Measurements from ENCODE around the gene DSTYK.
"Not testable (repeated sequence)": the region's sequence is repeated elsewhere in the genome, so short reads cannot be mapped to it uniquely, and the experiment has no call there.

Gene DSTYK

DNA sequence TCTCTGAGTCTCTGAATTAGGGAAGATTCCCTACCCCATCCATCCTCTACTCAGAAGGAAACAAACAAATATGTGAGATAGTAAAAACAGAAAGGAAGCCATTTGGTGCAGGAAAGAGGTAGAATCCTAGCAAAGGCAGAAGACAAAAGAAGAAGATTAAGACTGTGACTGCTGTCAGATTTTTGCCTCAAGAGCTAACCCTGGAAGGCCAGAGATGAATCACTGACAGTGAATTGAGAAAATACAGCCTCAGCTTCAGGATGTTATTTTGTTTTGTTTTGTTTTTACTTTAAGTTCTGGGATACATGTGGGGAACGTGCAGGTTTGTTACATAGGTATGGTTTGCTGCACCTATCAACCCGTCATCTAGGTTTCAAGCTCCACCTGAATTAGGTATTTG, 31.7 kb downstream of the DSTYK start:
- DNase-seq (ENCODE audit: low read depth in 2 of 3, low spot score in 2 of 3) = no peak

DNA sequence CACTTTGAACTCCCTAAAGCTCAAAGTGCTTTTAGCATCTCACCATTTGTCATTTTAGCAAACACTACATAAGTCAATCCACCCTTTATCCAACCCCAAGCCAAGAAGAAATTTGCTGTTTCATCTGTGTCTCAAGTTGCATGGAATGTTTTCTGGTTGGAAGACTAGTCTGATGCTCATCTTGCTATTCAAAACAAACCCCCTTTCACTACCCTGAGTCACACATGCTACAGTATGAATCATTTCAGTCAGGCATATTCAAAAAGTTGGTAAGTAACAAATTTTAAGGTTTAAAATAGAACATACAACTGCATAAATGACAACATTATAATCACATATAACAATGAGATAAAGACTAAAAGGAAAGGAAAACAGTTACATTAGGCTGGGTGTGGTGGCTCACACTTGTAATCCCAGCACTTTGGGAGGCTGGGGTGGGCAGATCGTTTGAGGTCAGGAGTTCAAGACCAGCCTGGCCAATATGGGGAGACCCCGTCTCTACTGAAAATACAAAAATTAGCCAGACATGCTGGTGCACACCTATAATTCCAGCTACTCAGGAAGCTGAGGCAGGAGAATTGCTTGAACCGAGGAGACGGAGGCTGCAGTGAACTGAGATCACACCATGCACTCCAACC, 38.7 kb downstream of the DSTYK start:
- no peak for DNase-seq (ENCODE audit: low read depth in 2 of 3, low spot score in 2 of 3)

DNA sequence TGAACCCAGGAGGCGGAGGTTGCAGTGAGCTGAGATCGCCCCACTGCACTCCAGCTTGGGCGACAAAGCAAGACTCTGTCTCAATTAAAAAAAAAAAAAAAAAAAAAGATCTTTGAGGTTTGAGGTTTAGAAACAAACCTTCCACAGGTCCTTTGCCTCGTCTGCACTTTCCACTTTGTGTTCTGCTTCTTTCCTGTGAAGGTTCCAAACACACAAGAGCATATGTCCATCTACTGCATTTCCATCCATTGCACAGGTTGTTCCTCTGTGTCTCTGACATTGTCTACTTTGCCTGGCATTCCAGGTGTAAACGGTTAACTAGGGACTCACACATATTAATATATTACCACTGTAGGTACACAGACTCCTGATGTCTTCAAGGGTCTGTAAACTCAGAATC, 40.1 kb downstream of the DSTYK start:
- no peak for DNase-seq (ENCODE audit: low read depth in 2 of 3, low spot score in 2 of 3)

DNA sequence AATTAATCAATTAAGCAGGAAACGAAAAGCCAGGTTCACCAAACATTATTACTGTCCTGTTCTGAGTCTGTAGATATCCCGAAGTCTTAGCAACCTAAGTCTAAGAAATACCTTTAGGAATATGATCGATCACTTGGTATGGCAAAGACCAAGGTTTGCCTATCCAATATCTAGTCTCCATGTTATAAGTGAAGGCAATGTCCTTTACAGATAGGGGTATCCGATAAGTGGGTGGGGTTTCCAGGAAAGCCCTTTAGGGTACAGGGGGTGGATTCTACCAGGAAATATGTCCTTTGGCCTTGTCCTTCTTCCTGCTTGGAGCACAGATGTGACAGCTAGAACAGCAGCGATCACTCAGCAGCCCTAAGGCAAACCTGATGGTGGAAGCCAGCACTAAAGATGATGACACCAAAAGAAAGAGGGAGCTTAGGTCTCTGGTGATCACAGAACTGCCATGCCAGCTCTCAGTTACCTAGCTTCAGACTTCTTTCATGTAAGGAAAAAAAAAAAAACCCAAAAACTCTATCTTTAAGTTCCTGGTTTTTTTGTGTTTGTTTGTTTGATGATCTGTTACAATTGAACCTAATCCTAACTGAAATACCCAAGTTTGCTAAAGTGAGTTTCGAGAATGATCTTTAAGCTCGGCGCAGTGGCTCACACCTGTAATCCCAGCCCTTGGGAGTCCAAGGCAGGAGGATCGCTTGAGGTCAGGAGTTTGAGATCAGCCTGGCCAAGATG, 40.8 kb downstream of the DSTYK start:
- no peak for DNase-seq (ENCODE audit: low read depth in 2 of 3, low spot score in 2 of 3)

DNA sequence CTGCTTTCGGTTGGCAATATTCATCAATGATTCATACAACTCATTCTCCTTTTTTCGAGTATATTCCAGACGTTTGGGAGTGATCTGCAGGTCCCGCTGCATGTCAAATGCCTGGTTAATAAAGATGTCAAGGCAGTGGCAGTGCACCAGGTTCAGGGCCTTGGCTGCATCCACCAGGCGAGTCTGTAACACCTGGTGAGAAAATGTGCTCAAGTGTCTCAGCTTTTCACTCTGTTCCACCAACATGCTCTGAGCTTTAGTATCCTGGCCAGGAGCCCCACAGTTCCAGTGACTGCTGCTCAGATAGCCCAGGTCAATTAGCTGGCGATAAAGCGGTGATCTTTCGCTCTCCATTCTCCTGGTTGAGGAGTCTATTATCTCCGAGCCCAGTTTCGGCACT, 42.3 kb downstream of the DSTYK start:
- no peak for DNase-seq (ENCODE audit: low read depth in 2 of 3, low spot score in 2 of 3)

DNA sequence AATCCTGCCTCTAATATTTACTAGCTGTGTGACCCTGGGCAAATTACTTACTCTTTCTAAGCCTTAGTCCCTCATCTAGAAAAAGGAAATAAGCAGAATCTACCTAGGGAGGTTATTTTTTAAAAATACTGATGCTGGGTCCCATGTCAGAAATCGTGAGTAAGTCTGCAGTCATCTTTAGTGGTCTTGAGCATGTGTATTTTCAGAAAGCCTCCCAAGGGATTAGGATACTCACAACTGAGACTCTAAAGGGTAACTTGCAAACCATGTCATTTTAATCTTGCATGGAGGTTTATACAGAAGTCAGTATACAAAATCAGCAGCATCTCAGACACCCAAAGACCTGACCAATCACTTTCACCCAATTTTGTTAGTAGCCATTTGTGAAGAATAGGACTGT, 43.2 kb downstream of the DSTYK start:
- no peak for DNase-seq (ENCODE audit: low read depth in 2 of 3, low spot score in 2 of 3)

DNA sequence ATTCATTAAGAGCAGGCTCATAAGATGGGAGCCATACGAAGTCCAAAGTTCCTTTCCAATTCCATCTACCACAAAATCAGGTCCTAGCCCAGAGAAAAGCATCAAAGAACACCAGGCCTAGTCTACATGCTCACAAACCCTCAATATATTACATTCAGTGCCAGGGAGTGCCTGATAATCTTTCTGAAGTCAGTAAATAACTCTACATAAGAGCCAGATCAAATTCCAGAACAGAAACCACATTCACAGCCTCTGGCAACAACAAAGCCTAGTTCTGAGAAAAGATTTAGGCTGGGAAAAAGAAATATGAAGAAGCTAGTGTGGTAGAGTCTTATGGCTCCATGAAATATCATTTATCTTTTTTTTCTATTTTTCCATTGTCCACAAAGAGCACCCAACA, 49.2 kb downstream of the DSTYK start:
- no peak for DNase-seq (ENCODE audit: low read depth in 2 of 3, low spot score in 2 of 3)

DNA sequence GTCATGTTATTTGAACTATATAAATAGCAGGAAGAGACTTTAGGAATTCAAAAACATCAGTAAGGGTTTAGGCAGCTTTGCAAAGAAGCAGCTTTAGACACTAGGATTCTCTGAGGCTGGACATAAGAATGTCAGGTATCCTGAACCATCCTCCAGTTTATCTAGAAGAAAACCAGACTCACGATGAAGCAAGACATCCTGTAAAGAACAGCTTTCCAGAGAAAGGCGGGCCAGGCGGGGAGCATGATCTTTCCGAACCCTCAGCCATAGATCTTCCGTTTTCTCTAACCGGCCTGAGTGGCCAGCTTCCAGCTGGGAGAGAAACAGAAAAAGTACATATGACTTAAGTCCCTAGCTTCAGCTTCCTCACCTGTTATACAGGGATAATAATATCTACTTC, 50.4 kb downstream of the DSTYK start:
- no peak for DNase-seq (ENCODE audit: low read depth in 2 of 3, low spot score in 2 of 3)

DNA sequence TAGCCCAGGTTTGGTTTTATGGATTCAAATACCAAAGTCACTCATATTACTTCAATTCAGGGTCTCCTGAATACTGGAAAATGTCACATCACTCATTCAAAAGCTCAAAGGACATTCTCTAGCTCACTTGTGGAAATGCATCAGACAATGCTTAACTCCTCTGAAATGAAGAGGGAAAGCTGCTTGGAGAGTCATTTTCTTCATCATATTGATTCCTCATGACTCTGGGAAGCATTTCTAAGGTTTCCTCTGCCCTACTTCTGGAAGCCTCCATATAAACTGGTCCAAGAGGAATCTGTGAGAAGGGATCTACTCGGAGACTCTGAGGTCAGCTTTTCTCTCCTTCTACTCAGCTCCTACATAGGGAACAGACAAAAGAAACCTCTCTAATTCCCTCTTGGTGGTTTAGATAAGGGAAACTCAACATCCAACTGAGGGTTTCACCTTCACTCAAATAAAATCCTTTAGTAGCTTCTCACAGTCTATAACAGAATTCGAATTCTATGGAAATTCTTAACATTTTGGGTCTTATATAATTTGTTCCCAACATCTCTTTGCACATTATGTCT, 53.4 kb downstream of the DSTYK start:
- DNase-seq (ENCODE audit: low read depth in 2 of 3, low spot score in 2 of 3) = no peak

DNA sequence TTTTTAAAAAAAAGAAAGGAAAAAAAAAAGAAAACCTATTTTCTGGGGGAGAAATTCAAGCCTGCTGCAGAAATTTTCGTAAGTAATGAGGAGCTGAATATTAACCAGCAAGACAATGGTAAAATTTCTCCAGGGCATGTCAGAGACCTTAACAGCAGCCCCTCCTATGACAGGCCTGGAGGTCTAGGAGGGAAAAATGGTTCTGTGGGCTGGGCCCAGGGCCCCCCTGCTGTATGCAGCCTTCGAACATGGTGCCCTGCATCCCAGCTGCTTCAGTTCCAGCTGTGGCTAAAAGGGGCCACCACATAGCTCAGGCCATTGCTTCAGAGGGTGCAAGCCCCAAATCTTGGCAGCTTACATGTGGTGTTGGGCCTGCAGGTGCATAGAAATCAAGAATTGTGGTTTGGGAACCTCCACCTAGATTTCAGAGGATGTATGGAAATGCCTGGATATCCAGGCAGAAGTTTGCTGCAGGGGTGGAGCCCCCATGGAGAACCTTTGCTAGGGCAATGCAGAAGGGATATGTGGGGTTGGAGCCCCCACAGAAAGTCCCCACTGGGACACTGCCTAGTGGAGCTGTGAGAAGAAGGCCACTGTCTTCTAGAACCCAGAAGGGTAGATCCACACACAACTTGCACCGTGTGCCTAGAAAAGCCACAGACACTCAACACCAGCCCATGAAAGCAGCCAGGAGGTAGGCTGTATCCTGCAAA, 55.7 kb downstream of the DSTYK start:
- DNase-seq (ENCODE audit: low read depth in 2 of 3, low spot score in 2 of 3) = not testable (repeated sequence)

DNA sequence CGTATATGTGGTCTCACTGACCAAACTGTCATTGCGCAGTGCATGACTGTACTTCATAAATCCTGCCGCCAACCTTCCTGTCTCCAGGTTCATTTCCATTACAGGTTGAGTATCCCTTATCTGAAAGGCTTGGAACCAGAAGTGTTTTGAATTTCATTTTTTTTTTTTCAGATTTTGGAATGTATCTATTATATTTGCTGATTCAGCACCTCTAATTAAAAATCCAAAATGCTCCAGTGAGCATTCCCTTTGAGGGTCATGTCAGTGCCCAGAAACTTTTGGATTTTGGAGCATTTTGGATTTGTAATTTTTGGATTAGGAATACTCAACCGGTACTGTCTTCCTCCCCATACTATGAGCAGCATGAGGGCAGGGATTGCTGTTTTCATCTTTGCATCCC, 59.0 kb downstream of the DSTYK start:
- DNase-seq (ENCODE audit: low read depth in 2 of 3, low spot score in 2 of 3) = no peak

DNA sequence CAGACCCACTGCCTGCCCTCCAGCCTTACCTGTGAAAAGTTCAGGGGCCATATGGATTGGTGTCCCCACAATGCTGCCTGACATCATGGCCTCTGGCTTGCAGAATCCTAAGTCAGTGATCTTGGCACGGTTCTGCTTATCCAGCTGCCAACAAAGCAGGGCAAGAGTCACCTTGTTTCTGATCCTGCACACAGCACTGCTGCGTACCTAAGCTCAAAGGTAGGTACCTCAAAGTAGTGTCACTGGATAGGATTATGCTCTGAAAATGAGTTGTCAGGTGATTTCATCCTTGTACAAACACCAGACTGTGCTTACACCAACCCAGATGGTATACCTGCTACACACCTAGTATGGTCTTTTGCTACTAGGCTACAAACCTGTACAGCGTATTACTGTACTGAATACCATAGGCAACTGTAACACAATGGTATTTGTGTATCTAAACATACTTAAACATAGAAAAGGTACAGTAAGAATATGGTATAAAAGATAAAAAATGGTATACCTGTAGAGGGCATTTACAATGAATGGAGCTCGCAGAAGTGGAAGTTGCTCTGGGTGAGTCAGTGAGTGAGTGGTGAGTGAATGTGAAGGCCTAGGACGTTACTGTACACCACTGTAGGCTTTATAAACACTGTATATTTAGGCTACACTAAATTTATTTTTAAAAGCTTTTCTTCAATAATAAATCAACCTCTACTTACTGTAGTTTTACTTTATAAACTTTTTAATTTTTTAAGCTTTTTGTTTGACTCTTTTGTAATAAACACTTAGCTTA, 60.7 kb downstream of the DSTYK start:
- DNase-seq (ENCODE audit: low read depth in 2 of 3, low spot score in 2 of 3) = no peak

DNA sequence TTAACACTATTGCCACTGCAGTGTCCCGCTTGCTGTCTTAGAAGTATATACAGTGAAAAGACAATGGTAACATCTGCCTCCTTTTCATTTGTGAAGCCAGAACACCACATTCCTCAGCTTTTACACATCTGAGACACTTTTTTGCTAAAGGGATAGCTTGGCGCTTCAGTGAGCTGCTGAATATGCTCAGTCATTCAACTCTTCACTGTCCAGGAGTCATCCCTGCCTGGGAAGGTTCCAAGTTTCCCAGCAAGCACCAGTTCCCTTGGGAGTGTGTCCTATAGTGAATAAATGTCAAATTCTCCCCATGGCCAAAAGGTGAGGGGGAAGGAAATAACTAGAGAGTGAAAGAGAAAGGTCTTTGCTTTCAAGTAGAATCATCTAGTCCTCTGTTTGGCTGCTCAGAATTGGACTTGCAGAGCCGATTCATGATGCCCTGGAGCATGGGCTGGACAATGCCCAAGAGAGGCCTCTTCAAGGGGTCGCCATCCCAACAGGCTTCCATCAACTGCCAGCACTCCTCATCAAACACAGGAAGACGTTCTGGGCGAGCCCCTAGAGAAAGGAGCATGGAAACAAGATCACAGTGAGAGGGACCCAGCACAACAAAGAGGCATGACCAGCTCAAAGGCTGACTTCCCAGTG, 64.2 kb downstream of the DSTYK start:
- DNase-seq (ENCODE audit: low read depth in 2 of 3, low spot score in 2 of 3) = no peak

DNA sequence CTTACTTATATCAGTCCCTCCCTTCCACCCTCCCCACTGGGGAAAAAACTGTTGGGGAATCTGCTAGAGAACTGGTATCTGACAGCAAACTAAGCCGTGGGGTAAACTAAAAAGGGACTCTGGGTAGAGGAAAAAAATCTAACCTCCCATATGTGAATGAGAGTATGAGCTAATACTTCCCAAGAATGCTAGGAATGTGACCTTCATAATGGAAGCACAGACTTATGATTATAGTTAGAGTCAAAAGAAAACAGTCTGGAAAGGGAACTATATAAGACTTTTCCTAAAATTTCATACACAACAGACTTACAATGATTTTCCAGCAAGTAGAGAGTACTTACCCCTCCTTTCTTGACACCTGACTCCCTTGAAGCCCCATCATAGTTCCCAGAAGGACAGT, 66.8 kb downstream of the DSTYK start:
- DNase-seq (ENCODE audit: low read depth in 2 of 3, low spot score in 2 of 3) = no peak

DNA sequence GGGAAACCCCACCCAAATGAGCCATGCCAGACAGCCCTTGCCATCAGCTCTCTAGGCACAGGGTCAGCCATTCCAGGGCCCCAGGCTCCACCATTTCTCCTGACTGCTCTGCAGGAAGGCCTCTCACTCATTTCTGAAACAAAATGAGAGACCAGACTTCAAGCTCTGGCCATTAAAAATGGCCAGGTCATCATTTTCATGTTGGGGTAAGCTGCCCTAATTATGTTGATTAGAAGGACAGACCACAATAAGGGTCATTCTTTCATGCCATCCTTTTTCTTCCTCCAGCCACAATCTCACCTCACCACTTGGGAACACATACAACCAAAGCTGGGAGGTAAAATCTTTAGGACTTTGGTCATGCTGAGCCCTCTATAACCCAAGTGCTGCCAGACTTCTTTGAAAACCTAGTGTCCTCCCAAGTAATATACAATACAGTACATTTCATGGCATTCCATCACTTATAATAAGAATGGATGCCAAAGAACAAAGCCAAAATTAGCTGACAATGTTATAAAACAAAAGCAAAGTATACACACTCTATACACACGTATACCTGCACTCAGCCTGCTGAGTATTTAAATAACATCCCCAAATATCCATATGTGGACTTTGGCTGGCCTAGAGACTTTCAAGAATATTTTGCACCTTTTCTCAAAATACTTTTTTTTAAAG, 67.3 kb downstream of the DSTYK start:
- DNase-seq (ENCODE audit: low read depth in 2 of 3, low spot score in 2 of 3) = no peak

DNA sequence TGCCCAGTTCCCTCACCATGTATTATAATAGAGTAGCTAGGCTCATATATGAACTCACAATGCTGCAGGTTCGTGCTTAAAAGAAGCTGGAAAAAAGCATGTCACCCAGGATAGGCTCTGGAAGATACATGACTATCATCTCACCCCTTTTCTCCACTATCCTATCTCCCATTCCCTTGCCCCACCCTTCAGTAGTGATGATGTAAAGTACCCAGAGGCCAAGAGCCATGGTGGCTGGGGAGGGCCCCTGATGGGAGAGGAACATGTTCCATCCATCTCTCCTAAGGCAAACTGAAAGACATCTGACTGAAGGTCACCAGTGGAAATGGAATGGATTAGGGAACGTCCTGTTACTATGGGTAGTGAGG, 69.4 kb downstream of the DSTYK start:
- no peak for DNase-seq (ENCODE audit: low read depth in 2 of 3, low spot score in 2 of 3)

DNA sequence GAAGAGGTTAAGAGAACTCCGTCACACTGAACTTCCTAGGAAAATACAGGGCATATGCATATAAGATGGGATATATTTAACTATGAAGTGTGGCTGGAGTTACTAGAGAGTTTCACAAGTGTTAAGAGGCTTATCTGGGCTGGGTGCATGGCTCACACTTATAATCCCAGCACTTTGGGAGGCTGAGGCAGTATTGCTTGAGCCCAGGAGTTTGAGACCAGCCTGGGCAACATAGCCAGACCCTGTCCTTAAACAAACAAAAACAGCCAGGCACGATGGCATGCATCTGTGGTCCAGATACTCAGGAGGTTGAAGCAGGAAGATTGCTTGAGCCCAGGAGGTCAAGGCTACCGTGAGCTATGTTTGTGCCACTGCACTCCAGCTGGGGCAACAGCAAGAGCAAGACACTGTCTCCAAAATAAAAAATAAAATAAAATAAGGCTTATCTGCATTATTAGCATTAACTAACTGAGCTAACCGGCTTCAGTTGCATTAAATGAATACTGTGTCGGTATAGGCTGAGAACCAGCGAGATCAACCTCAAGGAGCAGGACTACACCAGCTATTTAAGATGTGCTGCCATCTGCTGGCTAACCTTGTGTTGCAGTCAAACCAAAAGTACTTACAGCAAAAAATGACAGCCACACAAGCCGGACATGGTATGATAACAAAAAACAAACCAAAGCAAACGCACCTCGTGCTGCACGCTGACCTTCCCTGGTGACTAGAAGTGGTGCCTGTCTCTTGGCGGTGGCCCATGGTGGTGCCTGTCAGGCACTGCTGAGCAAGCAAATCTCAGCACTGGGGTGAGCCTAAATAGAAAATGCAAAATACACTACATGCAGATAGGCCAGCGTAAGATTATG, 70.0 kb downstream of the DSTYK start:
- peak; percentile 27 to 41 (median 40) for DNase-seq (ENCODE audit: low read depth in 2 of 3, low spot score in 2 of 3)

DNA sequence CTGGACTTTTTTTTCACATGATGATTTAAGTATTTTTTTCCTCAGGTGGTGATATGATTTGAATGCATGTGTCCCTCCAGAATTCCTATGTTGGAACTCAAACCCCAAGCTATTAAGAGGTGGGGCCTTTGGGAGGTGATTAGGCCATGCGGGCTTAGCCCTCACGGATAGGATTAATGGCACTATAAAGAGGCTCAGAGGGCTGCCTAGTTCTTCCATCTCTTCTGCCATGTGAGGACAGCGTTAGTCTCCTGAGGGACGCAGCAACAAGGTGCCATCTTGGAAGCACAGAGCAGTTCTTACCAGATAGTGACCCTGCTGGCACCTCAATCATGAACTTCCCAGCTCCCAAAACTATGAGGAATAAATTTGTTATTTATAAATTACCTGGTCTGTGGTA, 71.4 kb downstream of the DSTYK start:
- DNase-seq (ENCODE audit: low read depth in 2 of 3, low spot score in 2 of 3) = no peak

DNA sequence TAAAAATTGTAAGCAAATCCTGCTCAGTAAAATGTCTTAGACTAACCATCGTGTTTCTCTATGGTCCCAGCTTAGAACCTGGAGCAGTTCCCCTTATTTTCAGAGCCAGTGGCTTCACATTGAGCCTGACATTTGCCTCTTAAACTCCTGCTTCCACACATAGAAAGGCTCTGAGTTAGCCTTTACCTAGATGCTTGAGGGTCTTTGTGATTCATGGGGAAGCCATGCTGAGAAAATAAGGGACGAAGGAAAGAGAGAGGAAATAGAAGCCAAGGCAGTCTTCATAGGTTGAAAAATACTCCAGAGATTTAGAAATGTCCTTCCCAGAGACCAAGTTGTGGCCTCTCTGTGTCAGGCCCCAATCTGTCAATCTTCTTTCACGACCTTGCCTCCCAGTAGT, 73.6 kb downstream of the DSTYK start:
- DNase-seq (ENCODE audit: low read depth in 2 of 3, low spot score in 2 of 3) = no peak
